ENCODE measurements around the gene ESR2.

The ESR2 gene

DNA sequence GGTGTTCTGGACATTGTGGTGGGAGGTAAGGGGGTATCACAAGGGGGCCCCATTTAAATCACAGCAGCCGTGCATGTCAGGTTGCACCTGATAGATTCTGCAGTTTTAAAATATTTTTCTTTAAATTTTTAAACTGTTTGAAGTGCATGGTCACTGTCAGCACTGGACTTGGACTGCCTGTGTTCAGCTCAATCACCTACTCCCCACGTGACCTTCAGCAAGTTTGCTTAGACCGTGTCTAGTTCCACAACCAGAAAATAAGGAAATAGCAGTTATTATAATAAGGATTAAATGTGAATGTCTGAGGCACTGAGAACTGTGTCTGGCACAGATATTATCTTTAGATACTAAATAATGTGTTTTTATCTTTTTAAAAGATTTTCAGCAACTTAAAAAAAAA lies 64.7 kb downstream of the ESR2 start:
- H3K27ac ChIP-seq: no peak overlapping the region
- no peak overlapping the region for H3K4me3 ChIP-seq (ENCODE audit: low read depth, low read length)
- H3K36me3 ChIP-seq (replicated peaks): no peaks in the 10 kb centered on the region
- no peaks in the 10 kb centered on the region for H3K27me3 ChIP-seq (replicated peaks)
- no peak for TF ChIP-seq CTCF (IDR thresholded peaks at IDR 0.05; ENCODE audit: low read depth, low read length, missing control alignments)
- in situ Hi-C loops (cut with HindIII; ENCODE audit: low pct_ligation_motif_present, low sequenced_read_pairs): no loop called here
- no peak for DNase-seq

- H3K36me3 ChIP-seq (replicated peaks): no peaks in the 10 kb centered on the region
- in situ Hi-C loops (cut with HindIII; ENCODE audit: low pct_ligation_motif_present, low sequenced_read_pairs): no loop called here
- no peak for TF ChIP-seq CTCF (IDR thresholded peaks at IDR 0.05; ENCODE audit: low read depth, low read length, missing control alignments)
- no peak overlapping the region for H3K4me3 ChIP-seq (ENCODE audit: low read depth, low read length)
- no peak for DNase-seq
- no peaks in the 10 kb centered on the region for H3K27me3 ChIP-seq (replicated peaks)
- H3K27ac ChIP-seq: no peak overlapping the region
Observed at GRCh38 chr14:64227856-64228255, 66.3 kb downstream of the ESR2 start.

- no peak overlapping the region for H3K27ac ChIP-seq
- in situ Hi-C loops (cut with HindIII; ENCODE audit: low pct_ligation_motif_present, low sequenced_read_pairs): no loop called here
- no peak for DNase-seq
- H3K36me3 ChIP-seq (replicated peaks): no peaks in the 10 kb centered on the region
- TF ChIP-seq CTCF (IDR thresholded peaks at IDR 0.05; ENCODE audit: low read depth, low read length, missing control alignments): no peak
- H3K27me3 ChIP-seq (replicated peaks): no peaks in the 10 kb centered on the region
- no peak overlapping the region for H3K4me3 ChIP-seq (ENCODE audit: low read depth, low read length)
Observed at GRCh38 chr14:64225151-64225757, 68.9 kb downstream of the ESR2 start.

DNA sequence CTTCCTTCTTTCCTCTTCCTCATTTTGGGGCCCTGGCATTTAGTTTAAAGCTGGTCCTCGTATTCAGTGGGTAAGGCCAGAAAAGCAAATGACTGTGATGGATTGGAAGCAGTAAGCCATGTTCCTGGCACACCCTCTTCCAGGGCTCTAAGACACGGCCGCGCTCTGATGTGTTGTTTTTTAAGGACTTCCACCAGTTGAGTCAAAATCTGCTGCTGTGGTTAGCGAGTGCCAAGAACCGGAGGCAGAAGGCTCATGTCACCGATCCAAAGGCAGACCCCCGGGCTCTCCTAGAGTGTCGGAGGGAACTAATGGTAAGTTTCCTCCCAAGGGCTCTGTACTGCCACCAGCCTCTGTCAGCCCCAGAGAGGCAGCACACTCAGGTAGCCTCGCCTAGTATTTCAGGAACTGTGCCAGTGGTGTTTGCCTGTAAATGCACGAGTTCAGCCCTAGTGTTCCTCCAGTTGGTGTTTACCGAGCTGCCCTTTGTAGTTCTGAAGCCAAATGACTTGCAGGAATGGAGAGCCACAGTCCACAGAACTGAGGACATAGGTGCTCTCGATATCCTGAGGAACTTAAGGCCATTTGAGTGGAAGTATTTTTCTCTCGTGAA lies 72.7 kb downstream of the ESR2 start:
- Histone ChIP-seq H3K27me3 (replicated peaks) (no peaks in the 10 kb centered on the region), H3K36me3 (replicated peaks) (no peaks in the 10 kb centered on the region), H3K27ac (no peak overlapping the region), H3K4me3 (ENCODE audit: low read depth, low read length) (no peak overlapping the region)
- DNase-seq: no peak
- no peak for TF ChIP-seq CTCF (IDR thresholded peaks at IDR 0.05; ENCODE audit: low read depth, low read length, missing control alignments)
- in situ Hi-C loops (cut with HindIII; ENCODE audit: low pct_ligation_motif_present, low sequenced_read_pairs): no loop called here

GRCh38 chr14:64220466-64220865 lies 73.7 kb downstream of the ESR2 start:
- TF ChIP-seq CTCF (IDR thresholded peaks at IDR 0.05; ENCODE audit: low read depth, low read length, missing control alignments): no peak
- no peaks in the 10 kb centered on the region for H3K36me3 ChIP-seq (replicated peaks)

DNA sequence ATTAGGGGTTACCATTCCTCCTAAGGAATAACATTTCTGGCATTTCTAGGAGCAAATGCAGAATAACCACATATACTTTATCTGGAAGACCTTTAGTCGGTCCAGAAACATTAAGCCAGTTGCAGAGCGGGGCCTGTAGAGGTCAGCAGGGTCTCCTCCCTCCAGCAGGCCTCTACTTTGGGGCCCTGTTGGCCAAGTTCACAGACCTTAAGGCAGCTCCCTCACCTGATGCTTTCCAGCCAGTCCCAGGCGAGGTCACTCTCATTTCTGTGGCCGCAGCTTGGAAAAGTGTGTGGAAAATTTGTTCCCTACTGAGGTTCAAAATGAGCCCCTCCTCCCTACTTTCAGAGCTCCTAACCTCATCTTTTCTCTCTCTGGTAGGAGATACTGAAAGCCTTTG lies 74.1 kb downstream of the ESR2 start:
- Histone ChIP-seq H3K27me3 (replicated peaks) (no peaks in the 10 kb centered on the region), H3K27ac (no peak overlapping the region), H3K36me3 (replicated peaks) (no peaks in the 10 kb centered on the region), H3K4me3 (ENCODE audit: low read depth, low read length) (no peak overlapping the region)
- no peak for TF ChIP-seq CTCF (IDR thresholded peaks at IDR 0.05; ENCODE audit: low read depth, low read length, missing control alignments)
- DNase-seq: no peak
- in situ Hi-C loops (cut with HindIII; ENCODE audit: low pct_ligation_motif_present, low sequenced_read_pairs): no loop called here

More at GRCh38 chr14:64220466-64220865, 73.7 kb downstream of the ESR2 start:
- in situ Hi-C loops (cut with HindIII; ENCODE audit: low pct_ligation_motif_present, low sequenced_read_pairs): no loop called here
- DNase-seq: no peak
- no peaks in the 10 kb centered on the region for H3K27me3 ChIP-seq (replicated peaks)
- no peak overlapping the region for H3K27ac ChIP-seq
- no peak overlapping the region for H3K4me3 ChIP-seq (ENCODE audit: low read depth, low read length)

Data from brain microvascular endothelial cell (primary cell).